HG03575 (cell line): ENCODE data around the gene SCAMP2.

Experiments used
- ATAC-seq: cut with Tn5 transposase; IDR thresholded peaks from one replicate; pipeline ENCODE4 v1.9.1; 2021; ENCODE audit not compliant: unreplicated experiment, insufficient number of reproducible peaks, low FRiP score; ENCODE audit errors: extremely low read depth

Gene SCAMP2

GRCh38 chr15:74807282-74807681 is 65.9 kb downstream of the SCAMP2 start:
- ATAC-seq: no peak

GRCh38 chr15:74804935-74805334 is 68.2 kb downstream of the SCAMP2 start:
- no peak for ATAC-seq

GRCh38 chr15:74802862-74803447 is 70.2 kb downstream of the SCAMP2 start:
- no peak for ATAC-seq

- no peak for ATAC-seq
Observed at GRCh38 chr15:74802290-74802689, 70.9 kb downstream of the SCAMP2 start.

- ATAC-seq: no peak
Observed at GRCh38 chr15:74801311-74801997, 71.7 kb downstream of the SCAMP2 start.

DNA sequence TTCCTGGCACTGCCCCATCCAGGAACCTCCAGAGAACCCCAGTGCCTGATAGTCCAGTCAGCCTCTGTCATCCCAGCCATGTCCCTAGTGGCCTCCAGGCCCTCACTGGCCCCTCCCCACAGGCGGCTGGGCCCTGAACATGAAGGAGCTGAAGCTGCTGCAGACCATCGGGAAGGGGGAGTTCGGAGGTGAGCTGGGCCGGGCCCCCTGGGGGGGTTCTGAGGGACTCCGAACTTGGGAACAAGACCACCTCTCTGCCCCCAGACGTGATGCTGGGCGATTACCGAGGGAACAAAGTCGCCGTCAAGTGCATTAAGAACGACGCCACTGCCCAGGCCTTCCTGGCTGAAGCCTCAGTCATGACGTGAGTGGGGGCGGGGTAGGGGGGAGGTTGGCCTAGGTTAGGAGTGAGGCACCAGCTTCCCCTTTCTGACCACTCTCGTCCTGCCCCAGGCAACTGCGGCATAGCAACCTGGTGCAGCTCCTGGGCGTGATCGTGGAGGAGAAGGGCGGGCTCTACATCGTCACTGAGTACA is 72.5 kb downstream of the SCAMP2 start:
- ATAC-seq: no peak

- no peak for ATAC-seq
Observed at GRCh38 chr15:74799856-74800558, 73.2 kb downstream of the SCAMP2 start.

DNA sequence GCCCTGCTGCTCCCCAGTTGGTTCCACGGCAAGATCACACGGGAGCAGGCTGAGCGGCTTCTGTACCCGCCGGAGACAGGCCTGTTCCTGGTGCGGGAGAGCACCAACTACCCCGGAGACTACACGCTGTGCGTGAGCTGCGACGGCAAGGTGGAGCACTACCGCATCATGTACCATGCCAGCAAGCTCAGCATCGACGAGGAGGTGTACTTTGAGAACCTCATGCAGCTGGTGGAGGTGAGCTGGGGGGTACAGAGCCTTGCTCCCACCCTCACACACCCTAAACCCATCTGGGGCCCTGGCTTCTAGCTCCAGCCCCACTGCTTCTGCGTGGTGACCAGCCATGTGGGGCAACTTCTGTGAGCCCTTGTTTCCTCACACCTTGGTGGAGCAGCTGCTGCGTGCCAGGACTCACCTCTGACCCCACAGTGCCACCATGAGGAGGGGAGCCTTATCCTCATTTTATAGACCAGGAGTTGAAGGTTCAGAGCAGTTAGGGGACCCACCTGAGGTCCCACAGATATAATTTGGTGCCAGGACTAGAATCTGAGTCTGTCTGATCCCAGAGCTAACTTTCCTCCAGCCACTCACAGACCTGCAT is 73.8 kb downstream of the SCAMP2 start:
- no peak for ATAC-seq

DNA sequence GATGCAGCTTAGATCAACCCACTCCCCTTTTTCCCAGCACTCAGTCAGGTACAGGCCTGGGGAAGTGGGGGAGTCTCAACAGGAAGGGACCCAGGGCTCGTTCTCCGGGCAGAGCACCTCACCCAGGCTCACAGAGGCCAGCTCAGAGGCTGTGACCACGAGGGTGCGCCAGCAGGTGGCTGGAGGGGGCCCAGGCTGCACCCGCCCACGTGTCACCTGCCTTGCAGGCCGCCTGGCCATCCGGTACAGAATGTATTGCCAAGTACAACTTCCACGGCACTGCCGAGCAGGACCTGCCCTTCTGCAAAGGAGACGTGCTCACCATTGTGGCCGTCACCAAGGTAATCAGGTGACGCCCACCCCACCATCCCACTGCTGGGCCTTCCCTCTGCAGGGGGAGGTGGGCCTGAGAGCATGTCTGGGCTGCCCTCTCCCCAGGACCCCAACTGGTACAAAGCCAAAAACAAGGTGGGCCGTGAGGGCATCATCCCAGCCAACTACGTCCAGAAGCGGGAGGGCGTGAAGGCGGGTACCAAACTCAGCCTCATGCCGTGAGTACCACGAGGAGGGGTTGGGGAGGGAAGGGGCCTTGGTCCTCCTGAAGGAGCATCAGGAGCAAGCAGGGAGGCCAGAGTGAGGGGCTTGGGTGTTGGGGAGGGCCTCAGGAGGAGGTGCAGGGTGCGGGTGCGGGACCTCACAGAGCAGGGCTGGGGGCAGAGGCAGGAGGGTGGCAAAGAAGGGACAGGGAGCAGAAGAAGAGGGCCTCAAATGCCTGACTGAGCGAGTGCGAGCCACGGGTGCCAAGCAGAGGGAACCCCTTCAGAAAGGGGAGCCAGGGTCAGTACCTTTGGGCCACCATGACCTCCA is 74.5 kb downstream of the SCAMP2 start:
- no peak for ATAC-seq

- no peak for ATAC-seq
Observed at GRCh38 chr15:74795966-74796625, 77.1 kb downstream of the SCAMP2 start.

GRCh38 chr15:74794970-74795349 is 78.2 kb downstream of the SCAMP2 start:
- ATAC-seq: no peak

DNA sequence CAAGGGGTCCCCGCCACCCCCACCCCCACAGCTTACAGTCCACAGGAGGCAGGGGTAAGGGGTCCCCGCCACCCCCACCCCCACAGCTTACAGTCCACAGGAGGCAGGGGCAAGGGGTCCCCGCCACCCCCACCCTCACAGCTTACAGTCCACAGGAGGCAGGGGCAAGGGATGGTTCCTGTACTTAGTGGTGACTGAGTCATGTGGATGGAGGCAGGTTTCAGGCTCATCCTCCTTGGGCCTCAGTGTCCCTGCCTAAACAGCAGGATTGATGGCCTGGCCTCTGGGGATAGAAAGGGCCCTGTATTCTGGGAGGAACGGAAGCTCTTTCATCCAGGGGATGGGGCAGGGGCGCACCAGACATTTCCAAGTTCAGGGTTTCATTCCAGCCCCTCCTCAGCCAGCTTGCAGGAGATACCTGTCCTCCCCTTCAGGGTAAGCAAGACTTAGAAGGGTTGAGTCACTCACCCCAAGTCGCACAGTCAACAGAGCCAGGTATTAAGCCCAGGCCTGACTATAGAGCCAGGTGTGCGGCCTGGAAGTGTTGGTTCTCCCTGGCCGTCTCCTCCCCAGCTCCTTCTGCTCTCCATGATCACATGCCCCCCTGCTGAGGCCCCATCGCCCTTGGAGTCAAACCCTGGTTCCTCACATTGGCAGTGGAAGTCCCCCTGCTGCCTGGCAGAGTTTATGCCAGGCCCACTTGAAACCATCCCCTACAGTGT is 78.8 kb downstream of the SCAMP2 start:
- no peak for ATAC-seq
